ENCODE measurements around the gene ARMH4.

- TF ChIP-seq GATA3 (IDR thresholded peaks at IDR 0.05; ENCODE audit: low read depth, low read length) (no peak), GATA2 (IDR thresholded peaks at IDR 0.05; ENCODE audit: low read depth, low read length) (no peak)
Measured at GRCh38 chr14:58104808-58105207, 47.2 kb downstream of the ARMH4 start.

Data from SH-SY5Y (cell line).